Measurements from ENCODE around the gene NEO1.

Gene NEO1

DNA sequence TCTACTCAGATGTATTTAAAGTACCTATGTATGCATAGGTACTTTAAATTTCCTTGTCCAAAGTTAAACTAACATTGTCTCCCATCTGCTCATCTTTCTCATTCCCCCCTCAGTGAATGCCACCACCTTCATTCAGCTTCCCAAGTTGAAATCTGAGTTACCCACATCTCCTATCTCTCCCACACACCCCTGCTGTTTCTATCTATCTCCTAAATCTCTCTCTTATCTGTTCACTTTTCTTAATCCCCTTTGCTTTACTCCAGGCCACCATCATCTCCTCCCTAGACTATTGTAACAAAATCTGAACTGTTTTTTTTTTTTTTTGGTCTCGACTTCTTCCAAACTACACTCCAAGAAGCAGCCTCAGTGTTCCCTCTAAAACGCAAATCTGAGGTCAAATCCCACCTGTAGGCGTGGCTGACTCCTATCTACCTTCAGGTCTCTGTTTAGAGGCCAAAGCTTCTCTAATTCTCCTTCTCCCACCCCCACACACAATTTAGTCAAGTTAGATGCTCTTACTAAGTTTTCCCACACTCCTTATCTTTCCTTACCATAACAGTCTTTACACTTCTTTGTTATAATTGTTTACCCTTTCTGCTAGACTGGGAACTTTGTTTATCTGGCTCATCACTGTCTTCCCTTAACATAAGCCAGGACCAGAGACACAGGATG lies 3.5 kb upstream of the NEO1 start:
- no peak overlapping the region for H3K27ac Mint-ChIP-seq
- H3K4me3 Mint-ChIP-seq: no peak overlapping the region
- peaks cover 38% of the 10 kb centered on the region for H3K27me3 Mint-ChIP-seq (ENCODE audit: low read depth)
- peaks cover 5% of the 10 kb centered on the region for H3K4me1 Mint-ChIP-seq (ENCODE audit: low read depth)
- no peaks in the 10 kb centered on the region for H3K9me3 Mint-ChIP-seq
- H3K36me3 Mint-ChIP-seq (ENCODE audit: low read depth): no peaks in the 10 kb centered on the region
- DNase-seq (ENCODE audit: low spot score): no peak

DNA sequence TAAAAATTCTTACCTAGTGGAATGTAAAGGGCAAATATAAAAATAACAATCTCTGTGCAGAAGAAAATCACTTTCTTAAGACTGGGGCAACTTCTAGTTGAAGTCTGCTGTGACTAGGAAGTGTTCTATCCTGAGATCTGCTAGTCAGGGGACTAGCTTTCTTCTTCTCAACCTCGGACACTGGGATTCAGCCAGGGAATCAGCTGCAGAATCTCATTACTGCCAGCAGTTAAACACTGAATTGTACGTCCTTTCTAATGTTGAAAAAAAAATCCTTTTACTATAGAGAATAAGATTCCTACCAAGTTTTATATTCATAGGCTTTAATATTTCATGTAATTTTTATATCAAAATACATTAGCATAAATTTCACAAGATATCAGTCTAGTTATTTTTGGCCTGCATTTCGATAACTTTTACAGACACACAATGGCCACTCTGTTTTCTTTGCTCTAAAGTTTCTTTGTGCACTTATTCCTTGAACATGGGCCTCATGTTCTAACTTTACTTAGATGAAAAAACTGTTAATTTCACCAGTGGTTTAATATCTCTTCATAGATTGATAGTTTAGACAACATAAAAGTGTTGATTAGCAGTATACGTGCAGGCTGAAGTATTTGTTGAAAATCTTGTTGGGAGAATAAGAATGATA lies 2.6 kb upstream of the NEO1 start:
- Mint-ChIP-seq H3K27me3 (ENCODE audit: low read depth) (peaks cover 38% of the 10 kb centered on the region), H3K4me1 (ENCODE audit: low read depth) (peaks cover 5% of the 10 kb centered on the region), H3K36me3 (ENCODE audit: low read depth) (no peaks in the 10 kb centered on the region), H3K9me3 (no peaks in the 10 kb centered on the region), H3K4me3 (no peak overlapping the region), H3K27ac (no peak overlapping the region)
- no peak for DNase-seq (ENCODE audit: low spot score)

DNA sequence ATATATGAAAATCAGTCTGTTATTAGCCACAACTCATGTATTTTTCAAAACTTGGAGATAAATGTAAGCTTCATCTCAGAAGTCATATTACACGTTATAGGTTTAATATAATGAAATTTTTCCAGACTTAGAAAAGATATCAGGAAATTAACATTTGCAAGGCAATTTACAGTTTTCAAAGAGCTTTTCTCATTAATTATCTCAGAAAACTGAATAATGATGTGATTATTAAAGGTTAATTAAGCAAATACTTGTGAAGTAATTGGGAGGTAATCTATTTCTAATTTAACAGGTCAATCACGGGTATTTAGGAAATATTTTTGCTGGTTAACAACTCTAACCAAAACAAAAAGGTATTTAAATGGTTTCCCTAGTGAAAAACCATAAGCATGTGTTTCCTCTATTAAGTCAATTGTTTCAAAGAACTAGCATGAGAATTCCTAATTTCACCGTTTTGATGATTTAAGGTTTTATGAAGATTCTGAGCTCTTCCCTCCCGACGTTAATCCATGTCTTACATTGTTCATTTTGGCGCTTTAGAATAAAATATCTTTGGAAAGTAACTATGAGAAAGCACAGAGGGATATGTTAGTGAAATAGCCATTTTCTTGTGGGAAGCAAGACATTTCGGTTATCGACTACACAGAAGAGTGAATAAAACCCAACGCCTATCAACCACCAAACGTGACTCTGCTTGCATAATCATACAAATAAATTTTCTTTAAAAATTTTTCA lies 1.5 kb upstream of the NEO1 start:
- peaks cover 5% of the 10 kb centered on the region for H3K4me1 Mint-ChIP-seq (ENCODE audit: low read depth)
- peaks cover 38% of the 10 kb centered on the region for H3K27me3 Mint-ChIP-seq (ENCODE audit: low read depth)
- peak overlapping the region; percentile 72 for H3K4me3 Mint-ChIP-seq
- no peak for DNase-seq (ENCODE audit: low spot score)
- H3K36me3 Mint-ChIP-seq (ENCODE audit: low read depth): no peaks in the 10 kb centered on the region
- no peak overlapping the region for H3K27ac Mint-ChIP-seq
- no peaks in the 10 kb centered on the region for H3K9me3 Mint-ChIP-seq

DNA sequence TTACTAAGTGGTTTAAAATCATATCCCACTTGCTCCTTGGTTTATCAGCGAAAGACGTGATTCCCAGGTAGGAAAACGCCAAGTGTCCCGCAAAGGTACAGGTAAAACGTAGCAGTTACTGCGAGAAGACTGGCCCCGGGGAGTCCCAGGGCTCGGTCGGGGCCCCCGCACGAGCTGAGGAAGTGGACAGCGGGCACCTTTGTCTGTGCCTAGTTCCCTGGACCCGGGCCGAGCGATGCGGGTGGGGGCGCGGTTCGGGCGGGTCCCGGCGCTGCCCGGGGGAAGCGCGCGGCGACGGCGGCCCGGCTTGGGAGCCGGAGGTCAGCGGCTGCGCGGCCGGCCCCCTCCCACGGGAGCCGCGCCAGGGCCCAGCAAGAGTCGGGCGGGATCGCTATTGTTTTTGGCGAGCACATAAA lies 864 bp upstream of the NEO1 start:
- H3K4me3 Mint-ChIP-seq: peak overlapping the region; percentile 72
- H3K9me3 Mint-ChIP-seq: no peaks in the 10 kb centered on the region
- H3K27ac Mint-ChIP-seq: no peak overlapping the region
- no peak for DNase-seq (ENCODE audit: low spot score)
- peaks cover 5% of the 10 kb centered on the region for H3K4me1 Mint-ChIP-seq (ENCODE audit: low read depth)
- no peaks in the 10 kb centered on the region for H3K36me3 Mint-ChIP-seq (ENCODE audit: low read depth)
- peaks cover 38% of the 10 kb centered on the region for H3K27me3 Mint-ChIP-seq (ENCODE audit: low read depth)

DNA sequence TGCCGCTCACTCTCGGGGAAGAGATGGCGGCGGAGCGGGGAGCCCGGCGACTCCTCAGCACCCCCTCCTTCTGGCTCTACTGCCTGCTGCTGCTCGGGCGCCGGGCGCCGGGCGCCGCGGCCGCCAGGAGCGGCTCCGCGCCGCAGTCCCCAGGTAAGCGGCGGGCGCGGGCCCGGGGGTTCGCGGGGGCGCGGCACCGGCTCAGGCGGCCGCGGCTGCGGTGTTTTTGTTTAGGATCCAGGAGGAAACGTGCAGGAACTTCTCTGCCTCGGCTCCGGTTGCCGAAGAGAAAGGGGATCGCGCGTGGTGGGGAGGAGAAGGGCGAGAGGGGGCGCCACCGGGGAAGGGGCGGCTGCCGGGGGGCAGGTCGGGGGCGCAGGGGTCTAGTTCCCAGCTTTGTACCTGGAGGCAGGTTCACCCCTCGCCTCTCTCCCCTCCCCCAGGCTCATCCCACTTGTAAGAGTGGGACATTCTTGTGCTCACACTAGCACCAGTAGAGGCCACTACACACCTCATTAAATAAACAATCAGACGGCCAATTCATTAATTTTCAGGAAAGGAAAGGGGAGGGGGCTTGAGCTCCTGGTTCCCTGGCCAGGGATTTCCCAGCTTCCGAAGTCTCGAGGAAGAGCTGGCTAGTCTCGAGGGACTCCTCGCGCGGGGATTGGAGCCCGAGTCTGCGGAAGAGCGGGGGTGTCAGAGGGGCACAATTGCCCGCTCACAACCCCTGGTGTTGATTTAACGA lies 562 bp downstream of the NEO1 start:
- H3K36me3 Mint-ChIP-seq (ENCODE audit: low read depth): no peaks in the 10 kb centered on the region
- H3K9me3 Mint-ChIP-seq: no peaks in the 10 kb centered on the region
- peaks cover 33% of the 10 kb centered on the region for H3K27me3 Mint-ChIP-seq (ENCODE audit: low read depth)
- H3K4me1 Mint-ChIP-seq (ENCODE audit: low read depth): peaks cover 5% of the 10 kb centered on the region
- peak; percentile 12 for DNase-seq (ENCODE audit: low spot score)
- H3K4me3 Mint-ChIP-seq: peak overlapping the region; percentile 81
- peak overlapping the region; percentile 4 for H3K27ac Mint-ChIP-seq

DNA sequence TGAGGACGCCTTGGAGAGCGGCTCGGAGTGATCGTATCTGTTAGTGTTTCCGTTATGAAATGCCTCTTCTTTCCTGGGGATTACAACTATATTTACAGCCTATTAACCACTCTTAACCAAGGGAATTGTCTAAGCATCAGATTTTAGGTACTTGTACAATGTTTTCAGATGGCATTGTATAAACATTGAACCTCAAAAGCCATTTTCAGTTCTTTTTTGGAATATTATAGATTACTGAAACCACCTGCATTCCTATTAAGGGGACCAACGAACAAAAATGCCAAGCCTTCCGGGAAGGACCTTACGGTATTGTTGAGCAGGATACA lies 1.1 kb downstream of the NEO1 start:
- Mint-ChIP-seq H3K4me3 (peak overlapping the region; percentile 81), H3K36me3 (ENCODE audit: low read depth) (no peaks in the 10 kb centered on the region), H3K27ac (no peak overlapping the region), H3K27me3 (ENCODE audit: low read depth) (peaks cover 31% of the 10 kb centered on the region), H3K9me3 (no peaks in the 10 kb centered on the region), H3K4me1 (ENCODE audit: low read depth) (peaks cover 5% of the 10 kb centered on the region)
- DNase-seq (ENCODE audit: low spot score): no peak

DNA sequence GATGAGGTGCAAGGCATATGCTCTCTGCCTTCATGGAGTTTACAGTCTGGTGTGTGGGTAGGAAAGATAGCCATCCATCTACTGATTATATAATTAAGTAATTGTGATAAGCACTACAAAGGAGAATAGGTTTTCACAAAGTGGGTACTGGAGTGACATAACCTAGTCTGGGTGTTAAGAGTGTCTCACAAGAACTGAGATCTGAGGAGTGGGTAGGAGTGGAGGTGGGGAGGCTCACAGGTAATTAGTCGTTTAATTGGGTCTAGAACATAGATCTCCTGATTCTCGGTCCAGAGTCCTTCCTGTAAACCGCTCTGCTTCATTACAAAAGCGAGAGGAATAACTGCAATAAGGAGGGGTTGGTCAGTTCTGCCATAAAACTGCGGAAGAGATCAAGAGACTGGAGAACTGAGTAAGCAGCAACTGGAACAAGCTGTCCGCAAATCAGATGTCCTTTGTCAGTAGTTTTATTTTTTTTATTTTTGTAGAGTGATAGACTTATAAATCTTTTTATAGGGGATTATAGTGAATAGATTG lies 2.2 kb downstream of the NEO1 start:
- no peak overlapping the region for H3K4me3 Mint-ChIP-seq
- H3K9me3 Mint-ChIP-seq: no peaks in the 10 kb centered on the region
- DNase-seq (ENCODE audit: low spot score): no peak
- peaks cover 5% of the 10 kb centered on the region for H3K4me1 Mint-ChIP-seq (ENCODE audit: low read depth)
- no peak overlapping the region for H3K27ac Mint-ChIP-seq
- no peaks in the 10 kb centered on the region for H3K36me3 Mint-ChIP-seq (ENCODE audit: low read depth)
- H3K27me3 Mint-ChIP-seq (ENCODE audit: low read depth): peaks cover 26% of the 10 kb centered on the region

DNA sequence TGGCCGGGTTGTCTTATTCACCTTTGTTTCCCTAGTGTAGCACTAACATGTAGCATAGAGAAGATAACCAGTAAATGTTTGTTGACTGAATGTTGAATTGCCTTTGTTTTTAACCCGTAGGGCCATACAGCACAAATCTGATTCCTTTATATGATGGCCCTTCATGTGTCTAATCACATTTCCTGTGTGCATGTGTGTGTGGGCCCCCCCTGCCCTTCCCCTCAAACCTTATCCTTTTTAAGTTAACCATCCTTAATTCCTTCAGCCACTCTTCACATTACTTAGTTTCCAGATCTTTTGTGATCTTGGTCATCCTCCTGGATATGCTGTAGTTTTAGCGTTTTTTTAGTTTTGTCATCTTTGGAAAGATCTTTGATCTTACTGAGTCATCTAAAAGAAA lies 4.2 kb downstream of the NEO1 start:
- peaks cover 5% of the 10 kb centered on the region for H3K4me1 Mint-ChIP-seq (ENCODE audit: low read depth)
- H3K27me3 Mint-ChIP-seq (ENCODE audit: low read depth): peaks cover 20% of the 10 kb centered on the region
- no peaks in the 10 kb centered on the region for H3K9me3 Mint-ChIP-seq
- no peak overlapping the region for H3K27ac Mint-ChIP-seq
- H3K4me3 Mint-ChIP-seq: no peak overlapping the region
- H3K36me3 Mint-ChIP-seq (ENCODE audit: low read depth): no peaks in the 10 kb centered on the region
- no peak for DNase-seq (ENCODE audit: low spot score)

DNA sequence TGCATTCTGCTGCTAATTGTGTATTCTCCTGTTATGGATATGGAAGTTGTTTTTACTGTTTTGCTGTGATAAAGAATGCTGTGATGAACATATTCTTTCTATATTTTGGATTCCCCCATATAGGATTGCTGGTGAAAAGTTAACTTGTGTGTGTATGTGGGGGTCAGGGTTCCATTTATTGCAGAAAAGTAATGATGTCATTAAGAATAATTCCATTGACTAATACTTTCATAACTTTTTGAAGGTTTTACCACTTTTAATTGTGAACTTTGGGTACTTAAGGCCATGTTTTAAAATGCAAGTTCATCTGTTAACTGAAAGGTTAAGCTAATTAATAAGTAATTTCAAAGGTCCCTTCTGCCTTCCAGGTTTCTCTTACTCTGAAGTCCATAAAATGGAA lies 6.2 kb downstream of the NEO1 start:
- no peak for DNase-seq (ENCODE audit: low spot score)
- Mint-ChIP-seq H3K36me3 (ENCODE audit: low read depth) (no peaks in the 10 kb centered on the region), H3K4me1 (ENCODE audit: low read depth) (no peaks in the 10 kb centered on the region), H3K9me3 (no peaks in the 10 kb centered on the region), H3K4me3 (no peak overlapping the region), H3K27ac (no peak overlapping the region), H3K27me3 (ENCODE audit: low read depth) (peaks cover 24% of the 10 kb centered on the region)

DNA sequence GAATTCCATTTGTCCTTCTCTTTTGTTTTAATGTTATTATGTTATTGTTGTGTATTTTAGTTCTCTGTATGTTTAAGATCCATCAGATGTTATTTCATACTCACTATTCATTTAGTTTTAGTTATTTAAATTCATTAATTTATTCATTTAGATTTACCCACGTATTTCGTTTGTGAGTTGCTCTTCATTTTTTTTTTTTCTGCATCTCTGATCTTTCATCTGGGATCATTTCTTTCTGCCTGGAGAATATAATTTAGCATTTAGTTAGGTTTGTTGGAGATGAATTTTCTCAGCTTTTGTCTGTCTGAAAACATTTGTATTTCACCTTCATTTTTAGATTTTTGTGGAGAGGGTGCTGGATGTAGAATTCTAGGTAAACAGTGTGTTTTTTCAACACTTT lies 12.9 kb downstream of the NEO1 start:
- no peak for DNase-seq (ENCODE audit: low spot score)
- H3K9me3 Mint-ChIP-seq: no peaks in the 10 kb centered on the region
- peaks cover 28% of the 10 kb centered on the region for H3K27me3 Mint-ChIP-seq (ENCODE audit: low read depth)
- no peaks in the 10 kb centered on the region for H3K36me3 Mint-ChIP-seq (ENCODE audit: low read depth)
- H3K4me1 Mint-ChIP-seq (ENCODE audit: low read depth): no peaks in the 10 kb centered on the region
- H3K4me3 Mint-ChIP-seq: no peak overlapping the region
- H3K27ac Mint-ChIP-seq: no peak overlapping the region

DNA sequence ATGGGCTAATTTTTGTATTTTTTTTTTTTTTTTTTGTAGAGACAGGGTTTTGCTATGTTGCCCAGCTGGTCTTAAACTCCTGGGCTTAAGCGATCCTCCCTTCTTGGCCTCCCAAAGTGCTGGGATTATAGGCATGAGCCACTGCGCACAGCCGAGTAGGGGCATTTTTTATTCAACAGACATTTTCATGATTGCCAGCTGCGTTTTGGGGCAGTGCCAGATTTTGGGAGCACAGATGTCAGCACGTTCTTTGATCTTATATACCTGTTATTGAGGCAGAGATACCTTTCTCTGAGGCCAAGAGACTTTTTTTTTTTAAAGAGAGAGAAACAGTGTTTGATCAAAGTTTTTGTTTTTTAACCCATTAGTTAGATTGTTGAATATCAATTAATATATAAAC lies 16.8 kb downstream of the NEO1 start:
- DNase-seq (ENCODE audit: low spot score): no peak
- H3K4me1 Mint-ChIP-seq (ENCODE audit: low read depth): no peaks in the 10 kb centered on the region
- H3K4me3 Mint-ChIP-seq: no peak overlapping the region
- peaks cover 13% of the 10 kb centered on the region for H3K27me3 Mint-ChIP-seq (ENCODE audit: low read depth)
- no peak overlapping the region for H3K27ac Mint-ChIP-seq
- no peaks in the 10 kb centered on the region for H3K36me3 Mint-ChIP-seq (ENCODE audit: low read depth)
- no peaks in the 10 kb centered on the region for H3K9me3 Mint-ChIP-seq

DNA sequence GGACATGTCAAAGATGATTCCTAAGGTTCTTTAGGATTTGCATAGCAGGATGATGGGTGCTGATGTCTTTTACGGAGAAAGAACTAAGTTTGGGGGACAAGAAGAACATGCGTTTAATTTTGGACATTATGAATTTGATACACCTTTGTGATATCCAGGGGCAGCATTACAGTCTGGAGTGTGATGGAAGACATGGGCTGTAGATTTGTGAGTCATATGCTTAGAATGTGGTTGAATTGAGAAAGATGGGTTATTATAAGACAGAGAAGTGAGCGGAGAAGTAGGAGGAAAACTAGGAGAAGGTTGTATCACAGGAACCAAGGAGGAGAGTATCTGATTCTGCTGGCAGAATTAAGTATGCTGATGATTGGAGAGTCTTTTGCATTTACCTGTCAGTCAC lies 20.6 kb downstream of the NEO1 start:
- Mint-ChIP-seq H3K9me3 (no peaks in the 10 kb centered on the region), H3K4me1 (ENCODE audit: low read depth) (peaks cover 2% of the 10 kb centered on the region), H3K36me3 (ENCODE audit: low read depth) (no peaks in the 10 kb centered on the region), H3K27me3 (ENCODE audit: low read depth) (peaks cover 2% of the 10 kb centered on the region), H3K4me3 (no peak overlapping the region), H3K27ac (no peak overlapping the region)
- no peak for DNase-seq (ENCODE audit: low spot score)

DNA sequence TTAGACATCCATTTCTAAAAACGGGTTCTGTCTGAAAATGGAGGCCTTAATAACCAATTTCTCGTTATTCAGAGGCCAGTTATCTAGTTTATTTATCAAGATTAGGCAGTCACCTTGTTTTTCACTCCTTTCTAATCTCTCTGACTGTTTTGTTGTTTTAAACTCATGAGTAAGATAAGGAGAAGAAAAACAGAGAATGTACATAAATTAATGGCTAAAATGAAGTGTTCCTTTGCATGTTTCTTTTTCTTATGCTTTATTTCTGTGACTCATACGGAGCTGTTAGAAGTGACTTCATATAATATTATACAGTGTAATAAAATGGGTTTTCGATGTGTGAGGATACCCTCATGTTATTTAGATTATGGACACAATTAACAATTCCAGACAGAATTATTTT lies 22.0 kb downstream of the NEO1 start:
- H3K4me1 Mint-ChIP-seq (ENCODE audit: low read depth): peaks cover 5% of the 10 kb centered on the region
- no peaks in the 10 kb centered on the region for H3K9me3 Mint-ChIP-seq
- no peak overlapping the region for H3K27ac Mint-ChIP-seq
- no peaks in the 10 kb centered on the region for H3K36me3 Mint-ChIP-seq (ENCODE audit: low read depth)
- no peak overlapping the region for H3K4me3 Mint-ChIP-seq
- no peak for DNase-seq (ENCODE audit: low spot score)
- peaks cover 2% of the 10 kb centered on the region for H3K27me3 Mint-ChIP-seq (ENCODE audit: low read depth)

All from T-helper 2 cell treated with Interferon-gamma antibody and Interleukin-4, amounts not matched to agents 5 μg/mL and 100 μg/mL, for 36 hours (primary cell).